Peyer's patch (tissue), 4 donors: ENCODE data around the gene THAP8.

Source experiments
- POLR2A ChIP-seq, 2 donors: fragments of 450-650 bp; IDR thresholded peaks; one replicate each; pipeline ENCODE4 v1.5.1; 2017; ENCODE audit warnings: antibody characterized with exemption in 2 of 2, mild to moderate bottlenecking in 2 of 2, moderate library complexity in 2 of 2
- TF ChIP-seq, protein P1 (sequence below), 6 experiments: fragments of 450-650 bp in 4 of 6; fragments of 200-600 bp in 2 of 6; sonication (generic) in 1 of 6; IDR thresholded peaks; one replicate each; pipeline ENCODE4 v1.5.1; 2017 to 2019; ENCODE audit warnings: antibody characterized with exemption in 6 of 6, mild to moderate bottlenecking in 3 of 6, moderate library complexity in 1 of 6

DNA sequence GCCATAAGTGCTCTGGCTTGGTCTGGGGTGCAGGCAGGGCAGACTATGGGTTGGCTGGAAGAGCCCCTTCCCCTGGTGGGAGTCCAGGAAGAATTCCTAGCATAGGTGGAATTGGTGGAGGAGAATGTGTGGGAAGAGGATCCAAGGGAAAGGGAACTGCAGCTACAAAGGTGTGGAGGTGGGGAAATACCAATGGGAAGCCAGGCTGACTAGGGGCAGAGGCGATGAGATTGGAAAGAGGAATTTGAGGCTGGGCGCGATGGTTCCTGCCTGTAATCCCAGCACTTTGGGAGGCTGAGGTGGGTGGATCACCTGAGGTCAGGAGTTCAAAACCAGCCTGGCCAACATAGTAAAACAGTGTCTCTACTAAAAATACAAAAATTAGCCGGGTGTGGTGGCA is 63.9 kb downstream of the THAP8 start:
- TF ChIP-seq, protein P1, sequence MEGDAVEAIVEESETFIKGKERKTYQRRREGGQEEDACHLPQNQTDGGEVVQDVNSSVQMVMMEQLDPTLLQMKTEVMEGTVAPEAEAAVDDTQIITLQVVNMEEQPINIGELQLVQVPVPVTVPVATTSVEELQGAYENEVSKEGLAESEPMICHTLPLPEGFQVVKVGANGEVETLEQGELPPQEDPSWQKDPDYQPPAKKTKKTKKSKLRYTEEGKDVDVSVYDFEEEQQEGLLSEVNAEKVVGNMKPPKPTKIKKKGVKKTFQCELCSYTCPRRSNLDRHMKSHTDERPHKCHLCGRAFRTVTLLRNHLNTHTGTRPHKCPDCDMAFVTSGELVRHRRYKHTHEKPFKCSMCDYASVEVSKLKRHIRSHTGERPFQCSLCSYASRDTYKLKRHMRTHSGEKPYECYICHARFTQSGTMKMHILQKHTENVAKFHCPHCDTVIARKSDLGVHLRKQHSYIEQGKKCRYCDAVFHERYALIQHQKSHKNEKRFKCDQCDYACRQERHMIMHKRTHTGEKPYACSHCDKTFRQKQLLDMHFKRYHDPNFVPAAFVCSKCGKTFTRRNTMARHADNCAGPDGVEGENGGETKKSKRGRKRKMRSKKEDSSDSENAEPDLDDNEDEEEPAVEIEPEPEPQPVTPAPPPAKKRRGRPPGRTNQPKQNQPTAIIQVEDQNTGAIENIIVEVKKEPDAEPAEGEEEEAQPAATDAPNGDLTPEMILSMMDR (IDR thresholded peaks at IDR 0.05), result no peak
- TF ChIP-seq POLR2A (IDR thresholded peaks at IDR 0.05), result no peak
